HG03159 (cell line): ENCODE results near the gene CTNNBL1.

ENCODE experiments used
- ATAC-seq: cut with Tn5 transposase; IDR thresholded peaks from one replicate; pipeline ENCODE4 v1.9.1; 2021; ENCODE audit warnings: mild to moderate bottlenecking, moderate library complexity; ENCODE audit not compliant: unreplicated experiment

Gene CTNNBL1

GRCh38 chr20:37737826-37738420 is 44.1 kb downstream of the CTNNBL1 start:
- no peak for ATAC-seq

- no peak for ATAC-seq
Observed at GRCh38 chr20:37741055-37741454, 47.2 kb downstream of the CTNNBL1 start.

GRCh38 chr20:37741570-37741969 is 47.7 kb downstream of the CTNNBL1 start:
- no peak for ATAC-seq

- no peak for ATAC-seq
Observed at GRCh38 chr20:37742131-37742530, 48.3 kb downstream of the CTNNBL1 start.

GRCh38 chr20:37744347-37744746 is 50.5 kb downstream of the CTNNBL1 start:
- no peak for ATAC-seq

GRCh38 chr20:37745553-37745952 is 51.7 kb downstream of the CTNNBL1 start:
- no peak for ATAC-seq

- no peak for ATAC-seq
Observed at GRCh38 chr20:37748015-37748414, 54.2 kb downstream of the CTNNBL1 start.

GRCh38 chr20:37749218-37749617 is 55.4 kb downstream of the CTNNBL1 start:
- no peak for ATAC-seq

GRCh38 chr20:37749620-37750403 is 56.0 kb downstream of the CTNNBL1 start:
- ATAC-seq, result no peak

- no peak for ATAC-seq
Observed at GRCh38 chr20:37755665-37756064, 61.8 kb downstream of the CTNNBL1 start.

GRCh38 chr20:37756234-37756633 is 62.4 kb downstream of the CTNNBL1 start:
- ATAC-seq, result no peak

GRCh38 chr20:37757550-37757949 is 63.7 kb downstream of the CTNNBL1 start:
- ATAC-seq, result no peak

GRCh38 chr20:37758332-37758731 is 64.5 kb downstream of the CTNNBL1 start:
- no peak for ATAC-seq

GRCh38 chr20:37759052-37759553 is 65.3 kb downstream of the CTNNBL1 start:
- no peak for ATAC-seq

GRCh38 chr20:37759761-37760209 is 66.0 kb downstream of the CTNNBL1 start:
- no peak for ATAC-seq

- no peak for ATAC-seq
Observed at GRCh38 chr20:37760322-37760721, 66.5 kb downstream of the CTNNBL1 start.

- no peak for ATAC-seq
Observed at GRCh38 chr20:37762716-37763485, 69.1 kb downstream of the CTNNBL1 start.

GRCh38 chr20:37764333-37764935 is 70.6 kb downstream of the CTNNBL1 start:
- ATAC-seq, result no peak

- no peak for ATAC-seq
Observed at GRCh38 chr20:37770908-37771307, 77.1 kb downstream of the CTNNBL1 start.

GRCh38 chr20:37773291-37773826 is 79.5 kb downstream of the CTNNBL1 start:
- no peak for ATAC-seq

GRCh38 chr20:37774156-37774555 is 80.3 kb downstream of the CTNNBL1 start:
- ATAC-seq, result no peak
